HuH-7 (cell line): Measurements from ENCODE around the gene ZNF581.

ENCODE experiments used
- DNase-seq: peaks from one replicate; pipeline ENCODE4 v3.0.0; 2011; ENCODE audit warnings: low spot score

Gene ZNF581

DNA sequence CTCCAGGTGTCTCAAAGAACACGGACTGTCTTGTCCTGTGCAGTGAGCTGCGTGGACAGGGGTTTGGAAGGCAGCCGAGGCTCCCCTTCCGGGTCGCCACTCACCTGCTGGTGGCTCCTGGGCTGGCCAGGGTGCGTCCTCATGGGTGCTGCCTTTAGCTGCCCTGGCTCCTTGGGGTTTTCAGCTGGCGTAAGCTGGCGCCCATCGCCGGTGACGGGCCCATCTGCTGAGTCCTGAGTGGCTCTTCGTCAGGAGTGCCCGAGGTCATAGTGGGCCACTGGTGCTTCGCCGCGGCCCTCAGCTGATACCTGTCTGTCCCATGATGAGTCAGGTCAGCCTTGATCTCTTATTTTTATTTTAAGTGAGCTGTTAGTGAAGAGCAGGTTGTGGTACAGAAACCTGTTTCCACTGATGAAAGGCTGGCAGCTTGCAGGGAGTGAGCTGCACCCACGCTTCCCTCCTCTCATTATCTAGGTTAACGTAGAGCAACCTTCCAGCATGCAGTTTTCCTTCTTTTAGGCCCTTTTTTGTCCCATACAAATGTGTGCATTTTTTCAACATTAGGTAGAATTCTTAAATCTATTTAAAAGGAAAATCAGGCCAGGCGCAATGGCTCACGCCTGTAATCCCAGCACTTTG is 50.0 kb downstream of the ZNF581 start:
- no peak for DNase-seq

DNA sequence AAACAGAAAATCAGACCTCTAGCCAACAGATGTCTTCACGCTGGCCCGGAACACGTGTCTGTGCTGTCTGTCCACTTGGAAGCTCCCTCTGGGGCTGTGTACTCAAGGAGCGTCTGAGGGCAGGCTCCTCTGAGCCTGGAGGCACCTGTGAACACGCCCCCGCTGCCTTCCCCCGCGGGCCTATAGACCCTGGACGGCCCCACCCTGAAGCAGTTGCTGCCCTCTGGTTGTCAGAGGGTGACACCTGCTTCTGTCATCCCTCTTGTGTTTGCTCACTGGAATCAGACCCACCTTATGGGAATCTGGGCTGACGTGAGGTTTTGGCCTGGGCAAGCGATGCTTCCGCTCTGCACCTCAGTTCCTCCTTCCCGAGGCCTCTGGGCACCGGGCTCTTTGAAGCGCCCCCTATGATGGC is 50.8 kb downstream of the ZNF581 start:
- no peak for DNase-seq

DNA sequence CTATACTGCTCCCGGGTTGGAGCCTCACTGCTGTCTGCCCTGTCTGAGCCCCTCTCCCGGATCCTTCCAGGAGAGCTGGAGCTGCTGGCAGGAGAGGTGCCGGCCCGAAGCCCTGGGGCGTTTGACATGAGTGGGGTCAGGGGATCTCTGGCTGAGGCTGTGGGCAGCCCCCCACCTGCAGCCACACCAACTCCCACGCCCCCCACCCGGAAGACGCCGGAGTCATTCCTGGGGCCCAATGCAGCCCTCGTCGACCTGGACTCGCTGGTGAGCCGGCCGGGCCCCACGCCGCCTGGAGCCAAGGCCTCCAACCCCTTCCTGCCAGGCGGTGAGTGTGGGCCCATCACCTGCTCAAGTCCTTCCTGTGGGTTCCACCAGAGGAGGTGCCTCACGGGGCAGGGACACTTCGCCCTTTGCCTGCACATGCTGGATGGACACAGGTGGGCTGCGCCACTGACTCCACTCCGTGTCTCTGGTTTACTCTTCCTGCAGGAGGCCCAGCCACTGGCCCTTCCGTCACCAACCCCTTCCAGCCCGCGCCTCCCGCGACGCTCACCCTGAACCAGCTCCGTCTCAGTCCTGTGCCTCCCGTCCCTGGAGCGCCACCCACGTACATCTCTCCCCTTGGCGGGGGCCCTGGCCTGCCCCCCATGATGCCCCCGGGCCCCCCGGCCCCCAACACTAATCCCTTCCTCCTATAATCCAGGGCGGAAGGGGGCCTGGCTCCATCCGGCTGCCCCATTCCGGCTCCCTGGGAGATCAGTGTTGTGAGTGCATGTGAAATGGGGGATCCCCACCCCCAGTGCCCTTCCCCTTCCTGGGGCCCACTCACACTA is 51.4 kb downstream of the ZNF581 start:
- no peak for DNase-seq
